ENCODE measurements around the gene MGME1. TPM values are rescaled to one million over a fixed set of nuclear protein-coding genes. Genes with fewer than 3 reads are reported as not detected.

The MGME1 gene
- total and polyA plus RNA-seq, 2 of the 13 experiments (the other 11 are each of a cell fraction or from before 2014, with no cell fraction given) = 36.7 to 66.6 TPM

DNA sequence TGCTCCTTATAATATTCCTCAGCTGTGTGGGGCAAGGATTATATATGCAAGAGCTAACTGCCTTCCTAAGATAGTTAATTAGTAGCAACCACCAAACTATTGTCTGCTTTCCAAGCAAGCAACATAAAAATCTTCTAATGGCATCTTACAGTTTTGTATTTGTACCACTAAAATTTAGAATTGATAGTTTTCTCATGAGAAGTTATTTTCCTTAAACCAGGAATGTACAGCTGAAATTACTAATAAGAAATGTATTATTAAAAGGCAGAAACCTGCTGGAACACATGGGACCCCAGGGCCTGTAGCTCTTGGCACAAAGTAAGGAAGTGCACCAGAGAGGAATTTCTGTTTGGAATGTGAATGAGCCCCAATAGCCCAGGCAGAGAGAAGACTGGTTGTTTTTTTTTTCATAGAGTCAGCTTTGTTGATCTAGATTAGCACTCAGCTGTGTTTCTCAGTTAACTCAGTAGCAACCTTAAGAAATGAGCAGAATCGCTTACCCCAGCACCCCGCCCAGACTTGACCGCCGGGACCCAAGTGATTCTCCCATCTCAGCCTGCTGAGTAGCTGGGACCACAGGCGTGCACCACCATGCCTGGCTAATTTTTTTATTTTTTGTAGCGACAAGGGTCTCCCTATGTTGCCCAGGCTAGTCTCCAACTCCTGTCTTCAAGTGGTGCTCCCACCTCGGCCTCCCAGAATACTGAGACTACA lies 2.6 kb downstream of the MGME1 start (continued):
- no peak for TF ChIP-seq ZNF142 (CRISPR knock-in tag; IDR thresholded peaks at IDR 0.05)
- TF ChIP-seq ZNF781 (CRISPR knock-in tag; IDR thresholded peaks at IDR 0.05; ENCODE audit: borderline replicate concordance, not compliant biosample characterization) = no peak
- no peak for TF ChIP-seq ARNT (IDR thresholded peaks at IDR 0.05)
- TF ChIP-seq RBM39 (IDR thresholded peaks at IDR 0.05; ENCODE audit: low read depth, low read length, poor library complexity, severe bottlenecking) = no peak
- TF ChIP-seq NFIB (CRISPR knock-in tag; IDR thresholded peaks at IDR 0.05; ENCODE audit: borderline replicate concordance) = no peak
- TF ChIP-seq PRDM4 (CRISPR knock-in tag; IDR thresholded peaks at IDR 0.05; ENCODE audit: borderline replicate concordance) = no peak
- no peak for TF ChIP-seq JUN (CRISPR knock-in tag; IDR thresholded peaks at IDR 0.05)
- TF ChIP-seq, protein P1, sequence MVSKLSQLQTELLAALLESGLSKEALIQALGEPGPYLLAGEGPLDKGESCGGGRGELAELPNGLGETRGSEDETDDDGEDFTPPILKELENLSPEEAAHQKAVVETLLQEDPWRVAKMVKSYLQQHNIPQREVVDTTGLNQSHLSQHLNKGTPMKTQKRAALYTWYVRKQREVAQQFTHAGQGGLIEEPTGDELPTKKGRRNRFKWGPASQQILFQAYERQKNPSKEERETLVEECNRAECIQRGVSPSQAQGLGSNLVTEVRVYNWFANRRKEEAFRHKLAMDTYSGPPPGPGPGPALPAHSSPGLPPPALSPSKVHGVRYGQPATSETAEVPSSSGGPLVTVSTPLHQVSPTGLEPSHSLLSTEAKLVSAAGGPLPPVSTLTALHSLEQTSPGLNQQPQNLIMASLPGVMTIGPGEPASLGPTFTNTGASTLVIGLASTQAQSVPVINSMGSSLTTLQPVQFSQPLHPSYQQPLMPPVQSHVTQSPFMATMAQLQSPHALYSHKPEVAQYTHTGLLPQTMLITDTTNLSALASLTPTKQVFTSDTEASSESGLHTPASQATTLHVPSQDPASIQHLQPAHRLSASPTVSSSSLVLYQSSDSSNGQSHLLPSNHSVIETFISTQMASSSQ (IDR thresholded peaks at IDR 0.05; ENCODE audit: low read depth) = no peak
- TF ChIP-seq, protein P1 (CRISPR knock-in tag; IDR thresholded peaks at IDR 0.05; ENCODE audit: borderline replicate concordance) = no peak
- TF ChIP-seq MTERF4 (CRISPR knock-in tag; IDR thresholded peaks at IDR 0.05) = no peak
- no peak for TF ChIP-seq ZFP62 (CRISPR knock-in tag; IDR thresholded peaks at IDR 0.05)
- no peak for TF ChIP-seq AHR (CRISPR knock-in tag; IDR thresholded peaks at IDR 0.05)

Data from HepG2 (cell line).